Adipocyte (in vitro differentiated cells): ENCODE data around the gene XPR1.

Source experiments
- DNase-seq: peaks from one replicate; pipeline ENCODE4 v3.0.0-alpha.2; 2015; ENCODE audit warnings: low read depth
- H3K27me3 ChIP-seq: replicated peaks from 2 replicates; pipeline ENCODE4 v1.7.0; 2013; ENCODE audit warnings: mild to moderate bottlenecking, low read length, moderate library complexity; ENCODE audit not compliant: control insufficient read depth, insufficient read depth
- H3K36me3 ChIP-seq: 2 replicates; pipeline ENCODE4 v1.7.0; 2013; ENCODE audit warnings: low read length, mild to moderate bottlenecking, moderate library complexity; ENCODE audit not compliant: control insufficient read depth, insufficient read depth, severe bottlenecking
- H3K4me1 ChIP-seq: 2 replicates; pipeline ENCODE4 v1.7.0; 2013; ENCODE audit warnings: mild to moderate bottlenecking, low read length, moderate library complexity; ENCODE audit not compliant: control insufficient read depth, insufficient read depth
- H3K4me3 ChIP-seq: 2 replicates; pipeline ENCODE4 v1.7.0; 2013; ENCODE audit warnings: mild to moderate bottlenecking, low read length, moderate library complexity
- H3K9ac ChIP-seq: 2 replicates; pipeline ENCODE4 v1.7.0; 2013; ENCODE audit warnings: mild to moderate bottlenecking, low read length, moderate library complexity
- H3K9me3 ChIP-seq: 2 replicates; pipeline ENCODE4 v1.7.0; 2013; ENCODE audit warnings: mild to moderate bottlenecking, low read length, moderate library complexity; ENCODE audit not compliant: control insufficient read depth

The XPR1 gene

GRCh38 chr1:180631766-180632325, at the start of gene XPR1:
TSS of gene XPR1 (plus strand) at chr1:180632022. CDS start at chr1:180632202, 180 bp downstream.
- H3K4me1 ChIP-seq = peaks cover 35% of the 10 kb centered on the region
- H3K9me3 ChIP-seq = no peaks in the 10 kb centered on the region
- peak within 1 kb of the TSS; percentile 94 for H3K4me3 ChIP-seq
- no peaks in the 10 kb centered on the region for H3K36me3 ChIP-seq
- no peaks in the 10 kb centered on the region for H3K27me3 ChIP-seq
- peak; percentile 100 for DNase-seq
- peak within 1 kb of the TSS; percentile 92 for H3K9ac ChIP-seq

- no peaks in the 10 kb centered on the region for H3K27me3 ChIP-seq
- DNase-seq = no peak
- H3K4me1 ChIP-seq = peaks cover 34% of the 10 kb centered on the region
- no peak overlapping the region for H3K4me3 ChIP-seq
- H3K9ac ChIP-seq = no peak overlapping the region
- peaks cover 17% of the 10 kb centered on the region for H3K9me3 ChIP-seq
- H3K36me3 ChIP-seq = no peaks in the 10 kb centered on the region
Observed at GRCh38 chr1:180584869-180585268, 47.0 kb upstream of the XPR1 start.

GRCh38 chr1:180585994-180586359, 45.8 kb upstream of the XPR1 start:
- Histone ChIP-seq H3K9ac (no peak overlapping the region), H3K4me1 (peaks cover 25% of the 10 kb centered on the region), H3K36me3 (no peaks in the 10 kb centered on the region), H3K4me3 (no peak overlapping the region), H3K9me3 (peaks cover 17% of the 10 kb centered on the region), H3K27me3 (no peaks in the 10 kb centered on the region)
- DNase-seq = no peak

DNA sequence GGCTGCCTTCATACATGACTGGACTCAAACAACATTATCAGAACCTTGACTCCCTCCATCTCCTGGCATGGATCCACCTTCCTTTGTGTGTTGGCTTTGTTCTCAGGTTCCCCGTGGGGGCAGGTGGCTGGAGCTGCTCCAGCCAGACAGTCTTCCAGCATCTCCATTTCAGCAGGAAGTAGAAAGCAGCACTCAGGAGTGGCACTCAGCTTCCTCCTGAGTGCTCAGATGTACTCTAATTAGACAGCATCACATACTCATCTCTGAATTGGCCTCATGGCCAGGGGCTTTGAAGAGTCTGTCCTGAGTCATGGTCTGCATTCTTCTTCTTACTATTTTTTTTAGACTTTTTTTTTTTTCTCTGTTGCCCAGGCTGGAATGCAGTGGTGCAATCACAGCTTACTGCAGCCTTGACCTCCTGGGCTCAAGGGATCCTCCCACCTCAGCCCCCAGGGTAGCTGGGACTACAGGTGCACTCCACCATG, 45.1 kb upstream of the XPR1 start:
- Histone ChIP-seq H3K4me1 (peaks cover 17% of the 10 kb centered on the region), H3K4me3 (no peak overlapping the region), H3K36me3 (no peaks in the 10 kb centered on the region), H3K9me3 (peaks cover 17% of the 10 kb centered on the region), H3K9ac (no peak overlapping the region), H3K27me3 (no peaks in the 10 kb centered on the region)
- DNase-seq = peak; percentile 63

DNA sequence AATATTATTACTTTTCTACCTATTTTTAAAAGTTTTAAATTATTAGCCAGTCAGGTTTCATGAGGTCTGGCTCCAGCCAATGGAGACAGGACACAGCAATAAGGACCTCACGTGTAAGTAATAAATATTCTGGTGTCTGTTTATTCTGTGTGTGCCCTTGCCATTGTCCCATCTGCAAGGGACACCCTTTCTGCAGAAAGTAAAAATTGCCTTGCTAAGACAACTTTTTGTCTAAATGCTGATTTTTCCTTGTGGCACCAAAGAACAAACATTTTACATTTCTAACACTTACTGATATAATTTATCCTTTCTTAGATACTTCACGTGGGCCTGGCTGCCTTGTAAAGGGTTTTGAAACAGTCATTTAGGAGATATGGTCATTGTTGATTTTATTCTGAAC, 43.7 kb upstream of the XPR1 start:
- Histone ChIP-seq H3K9me3 (peaks cover 17% of the 10 kb centered on the region), H3K36me3 (no peaks in the 10 kb centered on the region), H3K4me1 (peaks cover 14% of the 10 kb centered on the region), H3K27me3 (no peaks in the 10 kb centered on the region), H3K9ac (no peak overlapping the region), H3K4me3 (no peak overlapping the region)
- DNase-seq = no peak

GRCh38 chr1:180590889-180591288, 40.9 kb upstream of the XPR1 start:
- Histone ChIP-seq H3K27me3 (no peaks in the 10 kb centered on the region), H3K9me3 (peaks cover 17% of the 10 kb centered on the region), H3K9ac (no peak overlapping the region), H3K4me1 (peaks cover 9% of the 10 kb centered on the region), H3K4me3 (no peak overlapping the region), H3K36me3 (no peaks in the 10 kb centered on the region)
- DNase-seq = no peak

DNA sequence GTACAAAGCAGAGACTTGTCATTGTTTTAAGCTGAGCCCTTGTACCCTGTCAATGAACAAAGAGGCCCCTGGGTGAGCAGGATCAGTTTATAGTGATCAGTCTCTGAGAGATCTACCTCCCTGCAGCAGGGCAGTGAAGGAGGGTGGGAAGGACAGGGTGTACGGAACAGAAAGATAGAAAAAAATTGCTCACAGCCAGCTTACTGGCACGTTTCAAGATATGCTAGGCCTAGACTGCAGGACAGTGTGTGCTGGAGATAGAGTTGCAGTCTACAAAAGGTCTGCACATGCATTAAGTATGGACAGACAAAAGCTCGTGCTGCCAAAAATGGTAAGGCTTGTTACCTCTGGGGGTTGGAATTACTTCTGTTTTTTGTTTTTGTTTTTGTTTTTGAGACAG, 38.4 kb upstream of the XPR1 start:
- Histone ChIP-seq H3K36me3 (no peaks in the 10 kb centered on the region), H3K9ac (no peak overlapping the region), H3K4me3 (no peak overlapping the region), H3K27me3 (no peaks in the 10 kb centered on the region), H3K9me3 (peaks cover 9% of the 10 kb centered on the region), H3K4me1 (no peaks in the 10 kb centered on the region)
- no peak for DNase-seq

GRCh38 chr1:180594723-180595122, 37.1 kb upstream of the XPR1 start:
- no peaks in the 10 kb centered on the region for H3K4me1 ChIP-seq
- no peak overlapping the region for H3K9ac ChIP-seq
- no peak for DNase-seq
- H3K36me3 ChIP-seq = no peaks in the 10 kb centered on the region
- no peaks in the 10 kb centered on the region for H3K27me3 ChIP-seq
- no peak overlapping the region for H3K4me3 ChIP-seq
- no peaks in the 10 kb centered on the region for H3K9me3 ChIP-seq

- no peak for DNase-seq
- H3K27me3 ChIP-seq = no peaks in the 10 kb centered on the region
- H3K36me3 ChIP-seq = no peaks in the 10 kb centered on the region
- H3K9me3 ChIP-seq = no peaks in the 10 kb centered on the region
- no peak overlapping the region for H3K9ac ChIP-seq
- no peaks in the 10 kb centered on the region for H3K4me1 ChIP-seq
- no peak overlapping the region for H3K4me3 ChIP-seq
Observed at GRCh38 chr1:180595966-180596365, 35.9 kb upstream of the XPR1 start.

DNA sequence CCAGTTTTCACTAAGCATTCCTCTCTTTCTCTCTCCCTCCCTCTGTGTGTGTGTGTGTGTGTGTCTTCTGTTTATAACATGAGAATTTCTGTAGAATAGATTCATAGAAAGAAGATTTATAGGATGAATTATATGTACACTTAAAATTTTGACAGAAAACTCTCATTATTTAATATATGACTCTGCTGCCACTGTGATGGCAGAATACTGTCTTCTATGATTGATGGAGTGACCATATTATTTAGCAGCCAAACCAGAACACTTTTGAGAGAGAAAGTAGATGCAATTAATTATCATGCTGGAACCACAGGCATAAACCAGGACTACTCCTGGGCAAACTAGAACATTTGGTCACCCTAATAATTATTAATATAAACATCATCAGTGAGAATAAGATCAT, 34.3 kb upstream of the XPR1 start:
- Histone ChIP-seq H3K27me3 (no peaks in the 10 kb centered on the region), H3K4me3 (no peak overlapping the region), H3K9ac (no peak overlapping the region), H3K9me3 (no peaks in the 10 kb centered on the region), H3K4me1 (no peaks in the 10 kb centered on the region), H3K36me3 (no peaks in the 10 kb centered on the region)
- no peak for DNase-seq

GRCh38 chr1:180598333-180598974, 33.4 kb upstream of the XPR1 start:
- Histone ChIP-seq H3K36me3 (no peaks in the 10 kb centered on the region), H3K9ac (no peak overlapping the region), H3K9me3 (no peaks in the 10 kb centered on the region), H3K4me1 (no peaks in the 10 kb centered on the region), H3K27me3 (no peaks in the 10 kb centered on the region), H3K4me3 (no peak overlapping the region)
- no peak for DNase-seq

- no peak for DNase-seq
- H3K36me3 ChIP-seq = no peaks in the 10 kb centered on the region
- no peaks in the 10 kb centered on the region for H3K27me3 ChIP-seq
- no peaks in the 10 kb centered on the region for H3K9me3 ChIP-seq
- H3K4me1 ChIP-seq = no peaks in the 10 kb centered on the region
- H3K4me3 ChIP-seq = no peak overlapping the region
- no peak overlapping the region for H3K9ac ChIP-seq
Observed at GRCh38 chr1:180600343-180600742, 31.5 kb upstream of the XPR1 start.
